Aorta (tissue), 5 donors: ENCODE data around the gene UBIAD1. TPM values are rescaled to one million over a fixed set of nuclear protein-coding genes. Genes with fewer than 3 reads are reported as not detected.
"Not testable (repeated sequence)": the region's sequence is repeated elsewhere in the genome, so short reads cannot be mapped to it uniquely, and the experiment has no call there.

Source experiments
- ATAC-seq: fragments of 200-7000 bp; cut with Tn5 transposase; one replicate; pipeline ENCODE4 v1.9.1; 2022; ENCODE audit warnings: moderate library complexity; ENCODE audit not compliant: low FRiP score
- DNase-seq, 2 donors: peaks; one replicate each; pipeline ENCODE4 v3.0.0-alpha.2; 2020
- H3K27ac ChIP-seq, 2 donors: one replicate each; pipeline ENCODE4 v1.5.1; 2013; ENCODE audit warnings: low read length in 2 of 2, mild to moderate bottlenecking in 2 of 2, moderate library complexity in 2 of 2, control low read depth in 1 of 2, inconsistent platforms in 1 of 2, low read depth in 1 of 2
- H3K27me3 ChIP-seq, 2 donors: one replicate each; pipeline ENCODE4 v1.6.1; 2013; ENCODE audit warnings: control low read depth in 1 of 2, low read length in 1 of 2, mild to moderate bottlenecking in 1 of 2, moderate library complexity in 1 of 2; ENCODE audit not compliant: insufficient read depth in 2 of 2, control insufficient read depth in 1 of 2
- H3K36me3 ChIP-seq, 2 donors: one replicate each; pipeline ENCODE4 v1.6.1; 2013; ENCODE audit warnings: control low read depth in 1 of 2, low read length in 1 of 2, mild to moderate bottlenecking in 1 of 2; ENCODE audit not compliant: insufficient read depth in 2 of 2, control insufficient read depth in 1 of 2
- H3K4me1 ChIP-seq, 2 donors: one replicate each; pipeline ENCODE4 v1.6.1; 2013; ENCODE audit warnings: low read length in 2 of 2, control low read depth in 1 of 2, mild to moderate bottlenecking in 1 of 2, moderate library complexity in 1 of 2; ENCODE audit not compliant: insufficient read depth in 2 of 2, control insufficient read depth in 1 of 2
- H3K4me3 ChIP-seq, 2 donors: one replicate each; pipeline ENCODE4 v1.5.1; 2013; ENCODE audit warnings: low read length in 2 of 2, control low read depth in 1 of 2, mild to moderate bottlenecking in 1 of 2
- H3K9me3 ChIP-seq: one replicate; pipeline ENCODE4 v1.6.1; 2013; ENCODE audit warnings: mild to moderate bottlenecking, low read length; ENCODE audit not compliant: control insufficient read depth
- WGBS, 2 donors: extraction: QIAGEN DNeasy Blood & Tissue Kit; methylation state at CpG; one replicate each; pipeline ENCODE4 v1.1.7; 2013; 5-methylcytosine and 5-hydroxymethylcytosine counted together
- intact Hi-C, 2 donors: fragments of 100-400 bp; cut with DNase I; formaldehyde crosslinking; loops; one replicate each; pipeline versions ENCODE4 v1.14.2 to v1.15.0; 2022
- polyA plus RNA-seq, 2 donors: library from polyadenylated mRNA; stranded (reverse); fragments of 200-250 nt; gene quantifications; one replicate each; pipeline ENCODE4 v1.2.3, GENCODE V29; 2013
- total RNA-seq, 2 donors: library from RNA; stranded (reverse); fragmentation: NEBNext Ultra II Directional; extraction: Animal tissue kit (Norgen Biotek cat#: 25700); gene quantifications; one replicate each; pipeline ENCODE4 v1.2.1, GENCODE V29; 2021
- donor health status: healthy with polysubstance abuse.
- donor health status: Bipolar disorder and iron deficiency.
- donor health status: DM: no; HTN: no; CAD: no.
- donor health status: DM: no; HTN: no; CAD: no.
- donor health status: DM: yes; HTN: yes; CAD: no.

Gene UBIAD1
- total and polyA plus RNA-seq, 4 donors, result 4.6 to 10.0 (median 8.7) TPM

GRCh38 chr1:11286735-11287410 is 13.9 kb downstream of the UBIAD1 start:
- Histone ChIP-seq H3K4me3 (no peak overlapping the region), H3K36me3 (peaks cover 2 to 8% of the 10 kb centered on the region in 2 donors), H3K4me1 (no peaks in the 10 kb centered on the region), H3K27me3 (no peaks in the 10 kb centered on the region), H3K27ac (no peak overlapping the region), H3K9me3 (no peaks in the 10 kb centered on the region)
- ATAC-seq (no peak), DNase-seq (no peak)
- 87 to 89% methylated on average over 3 of the region's 3 CpGs for WGBS, 2 donors
- intact Hi-C loops, result no loop called here

- ATAC-seq (no peak), DNase-seq (no peak)
- 84 to 87% methylated on average over 5 of the region's 5 CpGs for WGBS, 2 donors
- Histone ChIP-seq H3K27me3 (no peaks in the 10 kb centered on the region), H3K9me3 (no peaks in the 10 kb centered on the region), H3K4me3 (no peak overlapping the region), H3K4me1 (no peaks in the 10 kb centered on the region), H3K27ac (no peak overlapping the region), H3K36me3 (peaks cover 2 to 8% of the 10 kb centered on the region in 2 donors)
- intact Hi-C loops, result no loop called here
These were observed 16.1 kb downstream of the UBIAD1 start for GRCh38 chr1:11289064-11289463.

GRCh38 chr1:11291049-11291448 is 18.1 kb downstream of the UBIAD1 start:
- Histone ChIP-seq H3K36me3 (peaks cover 2 to 7% of the 10 kb centered on the region in 2 donors), H3K4me3 (no peak overlapping the region), H3K9me3 (no peaks in the 10 kb centered on the region), H3K27me3 (no peaks in the 10 kb centered on the region), H3K27ac (no peak overlapping the region), H3K4me1 (no peaks in the 10 kb centered on the region)
- ATAC-seq (no peak), DNase-seq (no peak)
- intact Hi-C loops, result no loop called here
- WGBS, 2 donors, result 65 to 68% methylated on average over 2 of the region's 2 CpGs

- Histone ChIP-seq H3K36me3 (peaks cover 2% of the 10 kb centered on the region in 2 donors), H3K27me3 (no peaks in the 10 kb centered on the region), H3K4me1 (no peaks in the 10 kb centered on the region), H3K9me3 (no peaks in the 10 kb centered on the region), H3K27ac (no peak overlapping the region), H3K4me3 (no peak overlapping the region)
- 54 to 55% methylated on average over 6 of the region's 6 CpGs for WGBS, 2 donors
- intact Hi-C loops, result no loop called here
- DNase-seq, result no peak
- no peak for ATAC-seq
These were observed 20.9 kb downstream of the UBIAD1 start for GRCh38 chr1:11293856-11294255.

- DNase-seq, result no peak
- ATAC-seq, result no peak
- no peaks in the 10 kb centered on the region for H3K4me1 ChIP-seq
- no peak overlapping the region for H3K27ac ChIP-seq
- intact Hi-C loops, result no loop called here
- H3K36me3 ChIP-seq, result peaks cover 2% of the 10 kb centered on the region in 2 donors
- 78 to 80% methylated on average over 8 of the region's 8 CpGs for WGBS, 2 donors
- no peaks in the 10 kb centered on the region for H3K27me3 ChIP-seq
- no peak overlapping the region for H3K4me3 ChIP-seq
- H3K9me3 ChIP-seq, result no peaks in the 10 kb centered on the region
These were observed 22.0 kb downstream of the UBIAD1 start for GRCh38 chr1:11294951-11295350.

GRCh38 chr1:11295905-11296304 is 22.9 kb downstream of the UBIAD1 start:
- H3K9me3 ChIP-seq, result no peaks in the 10 kb centered on the region
- H3K36me3 ChIP-seq, result peaks cover 0 to 2% of the 10 kb centered on the region in 2 donors
- no peak overlapping the region for H3K27ac ChIP-seq
- no peak for DNase-seq
- no peak overlapping the region for H3K4me3 ChIP-seq
- no peaks in the 10 kb centered on the region for H3K27me3 ChIP-seq
- WGBS, 2 donors, result 96 to 99% methylated on average over 2 of the region's 2 CpGs
- intact Hi-C loops, result no loop called here
- no peaks in the 10 kb centered on the region for H3K4me1 ChIP-seq
- no peak for ATAC-seq

GRCh38 chr1:11297774-11298173 is 24.8 kb downstream of the UBIAD1 start:
- intact Hi-C loops, DNase-seq, H3K4me3 ChIP-seq, H3K27ac ChIP-seq, H3K36me3 ChIP-seq, H3K4me1 ChIP-seq, ATAC-seq, H3K27me3 ChIP-seq, H3K9me3 ChIP-seq: not testable (repeated sequence)
- 96% methylated on average over 5 of the region's 5 CpGs for WGBS, 2 donors

DNA sequence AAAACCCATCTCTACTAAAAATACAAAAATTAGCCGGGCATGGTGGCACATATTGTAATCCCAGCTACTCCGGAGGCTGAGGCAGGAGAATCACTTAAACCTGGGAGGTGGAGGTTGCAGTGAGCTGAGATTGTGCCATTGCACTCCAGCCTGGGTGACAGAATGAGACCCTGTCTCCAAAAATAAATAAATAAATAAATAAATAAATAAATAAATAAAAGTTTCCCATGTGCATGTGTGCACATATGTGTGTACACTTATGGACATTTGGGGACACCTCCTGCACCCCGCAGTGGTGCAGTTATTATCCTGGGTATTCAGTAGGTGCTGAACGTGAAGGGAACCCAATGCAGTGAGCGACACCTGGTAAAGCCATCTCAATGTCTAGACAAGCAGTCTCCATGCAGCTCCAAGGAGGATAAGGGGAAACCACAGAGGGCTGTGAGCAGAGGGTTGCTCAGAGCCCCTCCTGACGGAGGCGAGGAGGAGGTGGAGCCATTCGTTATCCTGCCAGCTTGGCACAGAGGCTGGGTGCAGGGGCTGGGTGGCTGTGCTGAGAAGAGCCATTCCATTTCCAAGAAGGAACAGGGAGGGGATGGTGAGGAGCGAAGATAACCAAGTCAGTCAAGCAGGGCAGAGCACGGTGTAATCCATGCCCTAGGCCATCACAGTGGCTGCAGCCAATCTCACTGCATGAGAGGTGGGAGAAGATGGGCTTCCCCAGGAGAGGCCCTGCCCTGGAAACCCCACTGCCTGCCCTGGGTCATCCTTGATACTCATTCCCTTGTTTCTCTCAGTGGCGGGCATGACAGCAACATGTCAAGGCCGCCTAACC is 25.6 kb downstream of the UBIAD1 start:
- 67 to 77% methylated on average over 12 of the region's 12 CpGs for WGBS, 2 donors
- DNase-seq (no peak), ATAC-seq (peak; percentile 26)
- H3K4me3 ChIP-seq, result no peak overlapping the region
- no peak overlapping the region for H3K27ac ChIP-seq
- H3K4me1 ChIP-seq, result no peaks in the 10 kb centered on the region
- intact Hi-C loops, result no loop called here
- no peaks in the 10 kb centered on the region for H3K9me3 ChIP-seq
- H3K27me3 ChIP-seq, result no peaks in the 10 kb centered on the region
- H3K36me3 ChIP-seq, result peaks cover 0 to 2% of the 10 kb centered on the region in 2 donors

DNA sequence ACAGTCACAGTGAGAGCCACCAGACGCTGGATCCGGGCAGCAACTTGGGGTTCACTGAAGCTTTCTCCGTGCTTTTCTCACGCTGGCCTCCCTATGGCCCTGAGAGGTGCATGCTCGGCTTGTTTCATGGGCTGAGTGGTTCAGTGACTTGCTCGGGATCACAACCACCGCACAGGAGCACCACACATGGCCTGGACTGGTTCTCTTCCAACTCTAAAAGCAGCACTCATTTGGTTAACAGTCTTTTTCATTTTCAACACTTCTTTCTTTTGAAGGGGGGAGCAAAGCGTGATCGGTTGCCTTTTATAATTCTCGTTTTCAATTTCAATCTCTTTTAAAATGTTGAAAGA is 26.2 kb downstream of the UBIAD1 start:
- DNase-seq (no peak), ATAC-seq (no peak)
- Histone ChIP-seq H3K9me3 (no peaks in the 10 kb centered on the region), H3K27me3 (no peaks in the 10 kb centered on the region), H3K27ac (no peak overlapping the region), H3K4me3 (no peak overlapping the region), H3K36me3 (peaks cover 0 to 2% of the 10 kb centered on the region in 2 donors), H3K4me1 (no peaks in the 10 kb centered on the region)
- WGBS, 2 donors, result 66 to 72% methylated on average over 10 of the region's 10 CpGs
- intact Hi-C loops, result no loop called here
